PC-9 (cell line): ENCODE measurements around the gene IGF2BP1. TPM values are rescaled to one million over a fixed set of nuclear protein-coding genes. Genes with fewer than 3 reads are reported as not detected.

Source experiments
- BruUV-seq: library from RNA; stranded (reverse); fragments of 400-500 nt; replicated peaks from 2 replicates; lab custom pipeline; 2021; lab: Mats Ljungman, UMichigan
- CTCF ChIA-PET: fragments of 300-600 bp; sonication (Branson Sonifier 250); formaldehyde crosslinking; loops from one replicate; lab custom pipeline; 2022; ENCODE audit warnings: antibody characterized with exemption; lab: Charles Lee
- POLR2A ChIA-PET: fragments of 300-600 bp; sonication (Branson Sonifier 250); formaldehyde crosslinking; loops from one replicate; lab custom pipeline; 2022; ENCODE audit warnings: antibody characterized with exemption; ENCODE audit not compliant: unreplicated experiment; lab: Charles Lee
- DNase-seq, 2 experiments: peaks; one replicate each; pipeline versions ENCODE4 v3.0.0 to v3.0.0-alpha.2; 2015 to 2022; ENCODE audit warnings: mixed read lengths in 1 of 2
- H2AFZ ChIP-seq: fragments of 200-600 bp; sonication (generic); 2 replicates; pipeline ENCODE4 v1.8.1; 2017; ENCODE audit warnings: antibody characterized with exemption
- H3F3A ChIP-seq: fragments of 200-600 bp; sonication (generic); 2 replicates; pipeline ENCODE4 v1.8.1; 2017; ENCODE audit warnings: antibody characterized with exemption, mild to moderate bottlenecking, low read depth; ENCODE audit not compliant: insufficient read depth
- H3K27ac ChIP-seq: fragments of 200-600 bp; sonication (generic); 2 replicates; pipeline ENCODE4 v1.6.1; 2016; ENCODE audit warnings: mixed run types
- H3K27me3 ChIP-seq: fragments of 200-600 bp; sonication (generic); 2 replicates; pipeline ENCODE4 v1.6.1; 2016; ENCODE audit warnings: low read depth, mixed run types; ENCODE audit not compliant: insufficient read depth
- H3K36me3 ChIP-seq: fragments of 200-600 bp; sonication (generic); 2 replicates; pipeline ENCODE4 v1.6.1; 2016; ENCODE audit warnings: low read depth, mixed run types
- H3K4me1 ChIP-seq: fragments of 200-600 bp; sonication (generic); replicated peaks from 2 replicates; pipeline ENCODE4 v1.6.1; 2016; ENCODE audit warnings: mixed run types; ENCODE audit not compliant: insufficient read depth
- H3K4me2 ChIP-seq: fragments of 200-600 bp; sonication (generic); 2 replicates; pipeline ENCODE4 v1.6.1; 2017; ENCODE audit warnings: mixed run types
- H3K4me3 ChIP-seq: fragments of 200-600 bp; sonication (generic); 2 replicates; pipeline ENCODE4 v1.6.1; 2016; ENCODE audit warnings: mixed run types
- H3K79me2 ChIP-seq: fragments of 200-600 bp; sonication (generic); 2 replicates; pipeline ENCODE4 v1.6.1; 2017; ENCODE audit warnings: low read depth, mixed run types
- H3K9me2 ChIP-seq: fragments of 200-600 bp; sonication (generic); 2 replicates; pipeline ENCODE4 v1.8.1; 2017; ENCODE audit warnings: mild to moderate bottlenecking; ENCODE audit not compliant: insufficient read depth
- H3K9me3 ChIP-seq: fragments of 200-600 bp; sonication (generic); 2 replicates; pipeline ENCODE4 v1.8.1; 2016; ENCODE audit warnings: low read depth; ENCODE audit not compliant: insufficient read depth
- H4K20me1 ChIP-seq: fragments of 200-600 bp; sonication (generic); 2 replicates; pipeline ENCODE4 v1.8.1; 2017; ENCODE audit not compliant: insufficient read depth
- CTCF ChIP-seq: fragments of 200-600 bp; sonication (generic); conservative IDR thresholded peaks from 2 replicates; pipeline ENCODE4 v1.6.1; 2017; ENCODE audit warnings: mixed run types, antibody characterized with exemption, mild to moderate bottlenecking, moderate library complexity
- EZH2 ChIP-seq: fragments of 200-600 bp; sonication (generic); IDR thresholded peaks from 2 replicates; pipeline ENCODE4 v1.8.0; 2017; ENCODE audit warnings: antibody characterized with exemption, low read depth
- intact Hi-C: fragments of 100-400 bp; cut with micrococcal nuclease; formaldehyde crosslinking; loops from one replicate; pipeline ENCODE4 v1.10.0; 2022; ENCODE audit not compliant: unreplicated experiment
- total RNA-seq: library from RNA; stranded (reverse); gene quantifications from 2 replicates; pipeline ENCODE4 v1.2.3, GENCODE V29; 2021

The IGF2BP1 gene
- total RNA-seq, 1 experiment from 2014 or later = 57.4 TPM

GRCh38 chr17:49085565-49086315 is 88.6 kb downstream of the IGF2BP1 start:
- BruUV-seq = no TSS peak
- no peak overlapping the region for H3K4me3 ChIP-seq
- no peaks in the 10 kb centered on the region for H3K79me2 ChIP-seq
- CTCF ChIA-PET = no interaction called here
- H3F3A ChIP-seq = no peaks in the 10 kb centered on the region; the same call in 1 of the 2 replicates
- H3K9me2 ChIP-seq = no peaks in the 10 kb centered on the region
- no peak for TF ChIP-seq CTCF
- no peak for TF ChIP-seq EZH2
- no peaks in the 10 kb centered on the region for H3K9me3 ChIP-seq
- no peaks in the 10 kb centered on the region for H4K20me1 ChIP-seq
- H3K36me3 ChIP-seq = no peaks in the 10 kb centered on the region
- POLR2A ChIA-PET = no interaction called here
- no peak overlapping the region for H3K4me2 ChIP-seq
- no peak overlapping the region for H3K27ac ChIP-seq
- H3K27me3 ChIP-seq = no peaks in the 10 kb centered on the region
- H2AFZ ChIP-seq = no peak overlapping the region
- no peaks in the 10 kb centered on the region for H3K4me1 ChIP-seq
- DNase-seq = no peak
- intact Hi-C loops = no loop called here

- CTCF ChIA-PET = no interaction called here
- intact Hi-C loops = no loop called here
- no TSS peak for BruUV-seq
These were observed 89.1 kb downstream of the IGF2BP1 start for GRCh38 chr17:49086316-49086605.

GRCh38 chr17:49086649-49087048 is 89.5 kb downstream of the IGF2BP1 start:
- H3K27me3 ChIP-seq = no peaks in the 10 kb centered on the region
- DNase-seq = no peak
- ChIA-PET CTCF (no interaction called here), POLR2A (no interaction called here)
- TF ChIP-seq CTCF (no peak), EZH2 (no peak)
- H3K4me1 ChIP-seq = no peaks in the 10 kb centered on the region
- H3K79me2 ChIP-seq = no peaks in the 10 kb centered on the region
- no TSS peak for BruUV-seq
- intact Hi-C loops = no loop called here
- H3K36me3 ChIP-seq = no peaks in the 10 kb centered on the region
- H3F3A ChIP-seq = no peaks in the 10 kb centered on the region; the same call in 1 of the 2 replicates
- no peaks in the 10 kb centered on the region for H3K9me3 ChIP-seq
- no peak overlapping the region for H3K4me3 ChIP-seq
- H4K20me1 ChIP-seq = no peaks in the 10 kb centered on the region
- H2AFZ ChIP-seq = no peak overlapping the region
- no peak overlapping the region for H3K27ac ChIP-seq
- H3K4me2 ChIP-seq = no peak overlapping the region
- H3K9me2 ChIP-seq = no peaks in the 10 kb centered on the region

More at GRCh38 chr17:49086316-49086605, 89.1 kb downstream of the IGF2BP1 start:
- TF ChIP-seq EZH2 (no peak), CTCF (no peak)
- Histone ChIP-seq H3K27ac (no peak overlapping the region), H3K9me3 (no peaks in the 10 kb centered on the region), H3K4me1 (no peaks in the 10 kb centered on the region), H3K4me2 (no peak overlapping the region), H3K9me2 (no peaks in the 10 kb centered on the region), H3K27me3 (no peaks in the 10 kb centered on the region), H3F3A (no peaks in the 10 kb centered on the region; the same call in 1 of the 2 replicates), H2AFZ (no peak overlapping the region), H3K79me2 (no peaks in the 10 kb centered on the region), H4K20me1 (no peaks in the 10 kb centered on the region), H3K36me3 (no peaks in the 10 kb centered on the region), H3K4me3 (no peak overlapping the region)
- POLR2A ChIA-PET = no interaction called here
- DNase-seq = no peak
